GM18505 (cell line): ENCODE results near the gene TMEM87A.

Experiments
- ATAC-seq: cut with Tn5 transposase; IDR thresholded peaks from one replicate; pipeline ENCODE4 v1.9.1; 2021; ENCODE audit not compliant: unreplicated experiment
- POLR2A ChIP-seq: IDR thresholded peaks from 4 replicates; pipeline ENCODE4 v1.6.1; 2011; ENCODE audit warnings: borderline replicate concordance; ENCODE audit not compliant: insufficient read depth, insufficient read length; ENCODE audit errors: extremely low read depth

TMEM87A gene

GRCh38 chr15:42207674-42208579, 65.3 kb downstream of the TMEM87A start, which contains the start of gene VPS39:
Gene VPS39, minus strand, starts transcription at chr15:42208304. Its CDS starts 151 bp downstream, at chr15:42208153.
- peak; percentile 72 for ATAC-seq
- TF ChIP-seq POLR2A = peak; percentile 90

GRCh38 chr15:42206406-42206805, 66.8 kb downstream of the TMEM87A start:
- TF ChIP-seq POLR2A = no peak
- ATAC-seq = no peak

DNA sequence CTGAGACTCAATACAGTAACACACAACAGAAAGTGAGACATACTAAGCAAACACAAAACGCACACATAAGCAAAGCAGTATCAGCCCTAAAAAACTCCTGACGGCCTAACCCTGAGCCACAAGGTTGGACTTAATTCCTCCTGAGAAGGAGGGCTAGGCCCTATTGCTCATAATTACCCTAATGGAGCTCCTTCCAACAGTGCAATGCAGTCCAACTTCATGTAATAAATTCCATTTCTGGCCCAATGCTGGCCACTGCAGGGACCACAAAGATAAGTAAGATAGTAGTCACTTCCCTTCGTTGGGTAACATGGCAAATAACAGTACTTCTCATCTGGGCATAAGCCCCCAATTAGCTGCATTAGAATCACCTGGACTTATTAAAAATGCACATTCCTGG, 69.3 kb downstream of the TMEM87A start:
- no peak for TF ChIP-seq POLR2A
- ATAC-seq = no peak

GRCh38 chr15:42202653-42203052, 70.6 kb downstream of the TMEM87A start:
- ATAC-seq = no peak
- TF ChIP-seq POLR2A = no peak

DNA sequence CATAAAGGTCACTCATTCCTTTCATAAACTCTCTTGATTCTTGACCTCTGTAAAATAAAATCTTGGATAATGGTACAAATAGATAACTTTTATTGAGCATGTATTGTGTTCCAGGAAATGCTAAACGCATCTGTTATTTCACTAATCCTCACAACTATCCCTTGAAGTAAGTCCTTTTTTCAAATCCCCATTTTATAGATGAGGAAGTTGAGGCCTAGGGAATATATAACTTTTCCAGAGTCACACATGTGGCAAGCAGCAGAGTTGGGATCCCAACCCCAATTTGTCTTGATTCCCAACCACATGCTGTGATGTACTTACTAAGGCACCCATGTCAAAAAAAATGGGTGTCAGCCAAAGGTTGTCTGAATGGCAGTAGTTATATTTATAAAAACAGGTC, 71.4 kb downstream of the TMEM87A start:
- ATAC-seq = no peak
- no peak for TF ChIP-seq POLR2A

GRCh38 chr15:42199126-42199525, 74.1 kb downstream of the TMEM87A start:
- TF ChIP-seq POLR2A = no peak
- ATAC-seq = no peak

GRCh38 chr15:42198516-42198915, 74.7 kb downstream of the TMEM87A start:
- ATAC-seq = no peak
- no peak for TF ChIP-seq POLR2A

GRCh38 chr15:42194513-42194912, 78.7 kb downstream of the TMEM87A start:
- TF ChIP-seq POLR2A = no peak
- no peak for ATAC-seq

GRCh38 chr15:42193383-42193782, 79.8 kb downstream of the TMEM87A start:
- no peak for TF ChIP-seq POLR2A
- no peak for ATAC-seq

DNA sequence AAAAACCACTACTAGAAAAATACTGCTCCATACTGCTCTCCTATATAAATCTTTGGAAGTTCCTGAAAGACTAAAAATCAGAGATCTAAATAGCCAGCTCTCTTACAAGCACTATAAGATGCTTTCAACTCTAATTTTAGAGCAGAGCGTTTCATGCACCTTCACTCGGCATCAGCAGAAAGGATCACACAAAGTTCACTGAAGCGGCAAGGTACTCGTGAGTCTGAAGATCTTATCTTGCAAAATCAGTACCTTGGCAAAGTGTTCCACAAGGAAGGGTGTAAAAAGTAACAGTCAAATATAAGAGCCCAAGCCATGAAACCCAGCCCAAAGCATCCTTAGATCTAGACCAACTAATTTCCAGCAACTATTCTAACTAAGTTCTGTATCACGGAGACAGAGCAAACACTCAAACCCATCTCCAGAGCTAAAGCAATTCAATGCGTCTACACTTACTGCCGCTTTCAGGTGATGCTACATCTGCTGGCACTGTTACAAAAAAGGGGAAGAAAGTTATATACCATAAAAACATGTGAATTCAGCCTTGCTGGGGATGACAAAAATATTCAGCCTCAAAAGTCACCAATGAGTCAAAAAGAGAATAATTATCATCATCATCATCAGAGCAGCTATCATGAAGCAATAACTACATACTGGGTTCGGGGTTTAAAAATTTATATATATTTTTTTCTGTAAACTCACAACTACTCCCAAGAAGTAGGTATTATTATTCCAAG, 81.5 kb downstream of the TMEM87A start:
- no peak for TF ChIP-seq POLR2A
- no peak for ATAC-seq

DNA sequence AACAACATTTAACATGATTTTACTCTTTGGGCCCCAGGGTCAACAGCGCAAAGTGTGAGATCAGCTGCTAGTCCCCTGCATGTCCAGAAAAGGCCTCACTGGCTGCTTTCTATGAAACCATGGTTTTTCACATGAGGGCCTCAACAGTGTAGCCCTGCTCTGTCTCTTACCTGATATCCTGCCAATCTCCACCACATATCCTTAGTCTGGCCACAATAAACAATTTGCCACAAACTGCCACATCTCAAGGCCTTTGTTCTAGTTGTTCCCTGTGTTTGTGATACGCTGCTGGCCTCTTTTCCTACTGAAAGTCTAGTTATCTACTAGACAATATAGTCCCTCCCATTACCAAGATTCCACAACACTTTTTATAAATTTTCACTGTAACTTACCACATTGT, 82.9 kb downstream of the TMEM87A start:
- TF ChIP-seq POLR2A = no peak

DNA sequence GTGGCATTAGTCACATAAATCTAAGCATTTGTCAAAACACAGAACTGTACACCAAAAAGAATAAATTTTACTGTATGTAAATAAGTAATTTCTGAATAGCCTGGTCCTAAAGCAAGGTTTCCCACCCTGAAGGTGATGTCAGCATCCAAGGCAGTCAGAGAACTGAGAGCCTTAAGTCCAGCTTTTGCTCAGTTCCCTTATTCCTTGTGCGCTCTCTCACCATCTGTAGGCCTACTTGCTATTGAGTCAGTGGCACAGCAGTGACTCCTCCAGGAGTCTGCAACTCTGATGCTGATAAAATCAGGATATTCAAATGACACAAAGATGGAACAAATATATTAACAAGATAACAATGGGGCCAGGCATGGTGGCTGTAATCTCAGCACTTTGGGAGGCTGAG, 87.4 kb downstream of the TMEM87A start:
- ATAC-seq = no peak
- TF ChIP-seq POLR2A = no peak

More for the DNA sequence above, 82.9 kb downstream of the TMEM87A start:
- ATAC-seq = no peak

GRCh38 chr15:42184736-42185135, 88.5 kb downstream of the TMEM87A start:
- no peak for TF ChIP-seq POLR2A
- ATAC-seq = no peak

DNA sequence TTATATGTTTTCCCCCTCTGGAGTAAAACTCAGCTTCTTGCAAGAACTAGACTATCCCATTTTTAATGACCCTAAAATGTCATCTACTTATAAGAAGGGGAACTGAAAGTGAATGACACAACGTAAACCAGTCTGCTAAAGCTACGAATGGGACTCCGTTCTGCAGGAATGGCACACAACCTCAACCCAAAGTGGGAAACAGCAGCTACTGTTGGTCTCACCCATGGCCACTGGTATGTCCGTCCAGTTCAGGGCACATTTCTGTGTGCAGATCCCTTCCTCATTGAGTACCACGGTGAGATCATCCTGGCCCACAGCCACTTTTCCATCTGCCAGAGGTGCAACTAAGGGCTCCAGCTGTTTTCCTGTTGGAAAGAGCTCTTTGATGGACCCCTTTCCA, 88.9 kb downstream of the TMEM87A start:
- no peak for TF ChIP-seq POLR2A
- ATAC-seq = no peak
